Keratinocyte (primary cell): ENCODE results near the gene ARHGAP6. TPM values are rescaled to one million over a fixed set of nuclear protein-coding genes. Genes with fewer than 3 reads are reported as not detected.

ENCODE experiments used
- DNase-seq: peaks from one replicate; pipeline ENCODE4 v3.0.0-alpha.2; 2011; ENCODE audit warnings: low read depth, missing footprints, low spot score
- FAIRE-seq: peaks from 2 replicates; lab custom pipeline; 2011; peaks lifted over from hg19 to GRCh38; lab: Jason Lieb, UNC
- H2AFZ ChIP-seq: 2 replicates; pipeline ENCODE4 v1.6.0; 2012; ENCODE audit warnings: low read length, control low read depth, inconsistent platforms; ENCODE audit not compliant: control insufficient read depth
- H3K27ac ChIP-seq: 2 replicates; pipeline ENCODE4 v1.5.1; 2011; ENCODE audit warnings: low read length; ENCODE audit not compliant: control insufficient read depth, insufficient read depth
- H3K27me3 ChIP-seq: 3 replicates; pipeline ENCODE4 v1.6.0; 2011; ENCODE audit warnings: low read length; ENCODE audit not compliant: control insufficient read depth, insufficient read depth; ENCODE audit errors: extremely low read depth
- H3K36me3 ChIP-seq, 2 experiments: 2 replicates in 1 of 2; 3 replicates in 1 of 2; pipeline ENCODE4 v1.5.1; 2011; ENCODE audit warnings: low read length in 2 of 2, mild to moderate bottlenecking in 1 of 2; ENCODE audit not compliant: control insufficient read depth in 2 of 2, insufficient read depth in 2 of 2; ENCODE audit errors: extremely low read depth in 1 of 2
- H3K4me1 ChIP-seq: 3 replicates; pipeline ENCODE4 v1.5.1; 2011; ENCODE audit warnings: low read length; ENCODE audit not compliant: control insufficient read depth, insufficient read depth; ENCODE audit errors: extremely low read depth
- H3K4me2 ChIP-seq: 3 replicates; pipeline ENCODE4 v1.6.0; 2011; ENCODE audit warnings: low read depth, low read length; ENCODE audit not compliant: control insufficient read depth, insufficient read depth; ENCODE audit errors: extremely low read depth
- H3K4me3 ChIP-seq, 3 experiments: fragments of 200-600 bp in 1 of 3; sonication (generic) in 1 of 3; 2 replicates in 2 of 3; 3 replicates in 1 of 3; pipeline ENCODE4 v1.5.1; 2011 to 2016; ENCODE audit warnings: low read length in 3 of 3, mild to moderate bottlenecking in 3 of 3, control low read depth in 2 of 3, inconsistent platforms in 1 of 3, low read depth in 1 of 3, mixed read lengths in 1 of 3, mixed run types in 1 of 3, moderate library complexity in 1 of 3; ENCODE audit not compliant: control insufficient read depth in 2 of 3, insufficient read depth in 2 of 3; ENCODE audit errors: extremely low read depth in 1 of 3
- H3K79me2 ChIP-seq: 2 replicates; pipeline ENCODE4 v1.6.0; 2012; ENCODE audit warnings: low read length; ENCODE audit not compliant: control insufficient read depth, insufficient read depth
- H3K9ac ChIP-seq: 3 replicates; pipeline ENCODE4 v1.6.0; 2011; ENCODE audit warnings: low read length; ENCODE audit not compliant: control insufficient read depth, insufficient read depth; ENCODE audit errors: extremely low read depth
- H3K9me1 ChIP-seq: 3 replicates; pipeline ENCODE4 v1.6.0; 2011; ENCODE audit warnings: low read length; ENCODE audit not compliant: control insufficient read depth, insufficient read depth; ENCODE audit errors: extremely low read depth
- H3K9me3 ChIP-seq: 2 replicates; pipeline ENCODE4 v1.5.1; 2012; ENCODE audit warnings: low read depth, low read length; ENCODE audit not compliant: control insufficient read depth
- H4K20me1 ChIP-seq: 3 replicates; pipeline ENCODE4 v1.6.0; 2011; ENCODE audit warnings: low read length; ENCODE audit not compliant: control insufficient read depth, insufficient read depth; ENCODE audit errors: extremely low read depth
- EZH2 ChIP-seq: IDR thresholded peaks from one replicate; pipeline ENCODE4 v1.6.1; 2012; ENCODE audit warnings: inconsistent platforms, mild to moderate bottlenecking, low read length, moderate library complexity
- dilution Hi-C: fragments of 300-500 bp; cut with MboI; formaldehyde crosslinking; loops from one replicate; pipeline ENCODE4 v1.7.0; 2020; ENCODE audit warnings: low sequenced_read_pairs; ENCODE audit not compliant: extremely low pct_ligation_motif_present
- polyA plus RNA-seq, 5 experiments: library from polyadenylated mRNA; depleted of rRNA in 3 of 5; stranded (reverse) in 3 of 5; stranded (forward) in 1 of 5; unstranded in 1 of 5; fragments of >200 nt; gene quantifications; 1 replicate in 1 of 5; 2 replicates in 3 of 5; 3 replicates in 1 of 5; pipeline versions ENCODE4 v1.2.1 to v1.2.3, GENCODE V29; 2011 to 2012; ENCODE audit warnings: missing spikeins in 2 of 5, low read depth in 1 of 5, low replicate concordance in 1 of 5
- TF ChIP-seq, protein P1 (sequence below), 3 experiments: IDR thresholded peaks in 1 of 3; conservative IDR thresholded peaks in 1 of 3; optimal IDR thresholded peaks in 1 of 3; 2 replicates in 2 of 3; 3 replicates in 1 of 3; pipeline versions ENCODE3 to v1.5.1; 2011; ENCODE audit warnings: low read length in 3 of 3, mild to moderate bottlenecking in 3 of 3, moderate library complexity in 2 of 3, control low read depth in 1 of 3, inconsistent platforms in 1 of 3; ENCODE audit not compliant: insufficient read depth in 2 of 3; ENCODE audit errors: extremely low read depth in 1 of 3

Gene ARHGAP6
- polyA plus RNA-seq, 1 donor (not counting 4 experiments of a cell fraction or from before 2014, with no cell fraction given) = 0.01 TPM

DNA sequence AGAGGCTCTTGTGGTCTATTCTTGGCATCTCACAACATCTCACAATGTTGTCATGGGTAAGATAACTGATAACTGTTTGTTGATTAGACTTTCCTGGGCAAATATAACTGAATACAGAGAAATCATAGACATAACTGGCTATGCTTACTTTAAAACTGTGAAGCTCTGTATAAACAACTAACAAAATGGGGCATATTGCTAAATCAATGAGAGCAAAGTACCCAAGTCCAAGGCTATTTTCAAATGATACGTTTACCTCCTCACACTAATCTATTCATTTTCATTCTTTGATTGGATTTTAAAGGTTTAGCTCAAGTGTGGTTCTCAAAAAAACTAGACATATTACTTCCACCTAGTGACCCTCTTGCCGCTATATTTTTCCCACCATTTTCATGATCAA lies 333.9 kb downstream of the ARHGAP6 start:
- H3K4me1 ChIP-seq = no peaks in the 10 kb centered on the region
- no peak overlapping the region for H3K4me2 ChIP-seq
- no peak overlapping the region for H3K9ac ChIP-seq
- no peak overlapping the region for H3K4me3 ChIP-seq
- H3K27me3 ChIP-seq = no peaks in the 10 kb centered on the region
- dilution Hi-C loops = no loop called here
- no peaks in the 10 kb centered on the region for H3K9me1 ChIP-seq
- no peaks in the 10 kb centered on the region for H3K36me3 ChIP-seq
- TF ChIP-seq, protein P1, sequence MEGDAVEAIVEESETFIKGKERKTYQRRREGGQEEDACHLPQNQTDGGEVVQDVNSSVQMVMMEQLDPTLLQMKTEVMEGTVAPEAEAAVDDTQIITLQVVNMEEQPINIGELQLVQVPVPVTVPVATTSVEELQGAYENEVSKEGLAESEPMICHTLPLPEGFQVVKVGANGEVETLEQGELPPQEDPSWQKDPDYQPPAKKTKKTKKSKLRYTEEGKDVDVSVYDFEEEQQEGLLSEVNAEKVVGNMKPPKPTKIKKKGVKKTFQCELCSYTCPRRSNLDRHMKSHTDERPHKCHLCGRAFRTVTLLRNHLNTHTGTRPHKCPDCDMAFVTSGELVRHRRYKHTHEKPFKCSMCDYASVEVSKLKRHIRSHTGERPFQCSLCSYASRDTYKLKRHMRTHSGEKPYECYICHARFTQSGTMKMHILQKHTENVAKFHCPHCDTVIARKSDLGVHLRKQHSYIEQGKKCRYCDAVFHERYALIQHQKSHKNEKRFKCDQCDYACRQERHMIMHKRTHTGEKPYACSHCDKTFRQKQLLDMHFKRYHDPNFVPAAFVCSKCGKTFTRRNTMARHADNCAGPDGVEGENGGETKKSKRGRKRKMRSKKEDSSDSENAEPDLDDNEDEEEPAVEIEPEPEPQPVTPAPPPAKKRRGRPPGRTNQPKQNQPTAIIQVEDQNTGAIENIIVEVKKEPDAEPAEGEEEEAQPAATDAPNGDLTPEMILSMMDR (optimal IDR thresholded peaks at IDR 0.05 in 1 of 3, IDR thresholded peaks at IDR 0.05 in 1 of 3, conservative IDR thresholded peaks at IDR 0.05 in 1 of 3; ENCODE audit: extremely low read depth in 1 of 3, insufficient read depth in 2 of 3, low read length in 3 of 3) = no peak
- no peak for TF ChIP-seq EZH2
- no peaks in the 10 kb centered on the region for H4K20me1 ChIP-seq
- no peak overlapping the region for H3K27ac ChIP-seq
- H3K9me3 ChIP-seq = no peaks in the 10 kb centered on the region
- no peak overlapping the region for H2AFZ ChIP-seq
- no peak for FAIRE-seq
- DNase-seq = no peak
- no peaks in the 10 kb centered on the region for H3K79me2 ChIP-seq

DNA sequence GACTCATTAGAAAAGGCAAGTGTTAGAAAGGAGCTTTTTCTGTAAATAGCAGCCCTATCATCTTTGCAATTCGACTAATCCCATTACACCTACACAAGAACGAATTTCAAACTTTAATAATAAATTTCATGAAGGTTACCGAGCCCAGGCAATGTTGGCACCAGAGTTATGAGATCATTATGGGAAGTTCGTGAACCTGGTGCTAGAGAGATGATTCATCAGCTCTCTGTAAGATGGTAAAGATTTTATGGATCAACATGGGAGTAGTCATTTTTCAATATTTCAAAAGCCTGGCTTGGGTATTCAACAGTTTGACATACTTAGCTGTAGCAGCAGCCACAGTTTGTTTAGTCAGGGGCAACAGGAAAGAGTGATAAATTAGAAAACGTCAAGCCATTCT lies 336.7 kb downstream of the ARHGAP6 start:
- Histone ChIP-seq H2AFZ (no peak overlapping the region), H3K4me2 (no peak overlapping the region), H4K20me1 (no peaks in the 10 kb centered on the region), H3K27ac (no peak overlapping the region), H3K4me1 (no peaks in the 10 kb centered on the region), H3K36me3 (no peaks in the 10 kb centered on the region), H3K27me3 (no peaks in the 10 kb centered on the region), H3K9me1 (no peaks in the 10 kb centered on the region), H3K9me3 (no peaks in the 10 kb centered on the region), H3K4me3 (no peak overlapping the region), H3K9ac (no peak overlapping the region), H3K79me2 (no peaks in the 10 kb centered on the region)
- dilution Hi-C loops = no loop called here
- TF ChIP-seq EZH2 = no peak
- TF ChIP-seq, protein P1 (optimal IDR thresholded peaks at IDR 0.05 in 1 of 3, IDR thresholded peaks at IDR 0.05 in 1 of 3, conservative IDR thresholded peaks at IDR 0.05 in 1 of 3; ENCODE audit: extremely low read depth in 1 of 3, insufficient read depth in 2 of 3, low read length in 3 of 3) = no peak
- DNase-seq (no peak), FAIRE-seq (no peak)
